Gastroesophageal sphincter (tissue), 3 donors: ENCODE results near the gene SLC6A3.

Experiments used
- CTCF ChIP-seq, 4 experiments: fragments of 200-600 bp in 2 of 4; fragments of 450-650 bp in 2 of 4; sonication (generic) in 1 of 4; IDR thresholded peaks; one replicate each; pipeline ENCODE4 v1.5.1; 2017 to 2019; ENCODE audit warnings: antibody characterized with exemption in 4 of 4, mild to moderate bottlenecking in 2 of 4, moderate library complexity in 2 of 4
- EP300 ChIP-seq: sonication (generic); formaldehyde crosslinking; IDR thresholded peaks from one replicate; pipeline ENCODE4 v1.6.1; 2017; ENCODE audit warnings: antibody characterized with exemption, mild to moderate bottlenecking
- POLR2A ChIP-seq, 2 donors: fragments of 450-650 bp; IDR thresholded peaks; one replicate each; pipeline ENCODE4 v1.6.1; 2017; ENCODE audit warnings: antibody characterized with exemption in 2 of 2, mild to moderate bottlenecking in 2 of 2, moderate library complexity in 1 of 2

- TF ChIP-seq EP300 (no peak), CTCF (IDR thresholded peaks at IDR 0.05) (no peak), POLR2A (IDR thresholded peaks at IDR 0.05) (no peak)
These were observed 38.9 kb upstream of the SLC6A3 start for GRCh38 chr5:1483856-1484729.
